Right cardiac atrium (tissue), 5 donors: ENCODE data around the gene MSL1. TPM values are rescaled to one million over a fixed set of nuclear protein-coding genes. Genes with fewer than 3 reads are reported as not detected.

Experiments used
- ATAC-seq, 2 donors: fragments of 200-7000 bp; cut with Tn5 transposase; one replicate each; pipeline versions ENCODE4 v1.8.0 to v1.9.1; 2020; ENCODE audit warnings: moderate library complexity in 2 of 2, mild to moderate bottlenecking in 1 of 2
- DNase-seq, 3 donors: peaks; one replicate each; pipeline ENCODE4 v3.0.0-alpha.2; 2020
- H3K27ac ChIP-seq: one replicate; pipeline ENCODE4 v1.5.1; 2013; ENCODE audit warnings: mild to moderate bottlenecking, low read length, control low read depth, moderate library complexity
- H3K27me3 ChIP-seq: one replicate; pipeline ENCODE4 v1.6.1; 2013; ENCODE audit not compliant: control insufficient read depth, insufficient read depth
- H3K4me1 ChIP-seq: one replicate; pipeline ENCODE4 v1.6.1; 2013; ENCODE audit warnings: low read length; ENCODE audit not compliant: control insufficient read depth, insufficient read depth
- H3K4me3 ChIP-seq: one replicate; pipeline ENCODE4 v1.5.1; 2013; ENCODE audit warnings: low read length, control low read depth
- H3K9me3 ChIP-seq: one replicate; pipeline ENCODE4 v1.6.1; 2013; ENCODE audit warnings: low read length; ENCODE audit not compliant: control insufficient read depth
- WGBS: extraction: QIAGEN DNeasy Blood & Tissue Kit; methylation state at CpG from one replicate; pipeline ENCODE4 v1.1.7; 2013; 5-methylcytosine and 5-hydroxymethylcytosine counted together
- intact Hi-C, 4 donors: fragments of 100-400 bp; cut with DNase I; formaldehyde crosslinking; loops; one replicate each; pipeline versions ENCODE4 v1.11.0 to v1.14.0; 2022 to 2023
- polyA plus RNA-seq: library from polyadenylated mRNA; stranded (reverse); fragments of 200-250 nt; gene quantifications from one replicate; pipeline ENCODE4 v1.2.3, GENCODE V29; 2013
- total RNA-seq, 4 donors: library from RNA; stranded (reverse); fragmentation: NEBNext Ultra II Directional; extraction: Animal tissue kit (Norgen Biotek cat#: 25700); gene quantifications; one replicate each; pipeline ENCODE4 v1.2.1, GENCODE V29; 2021
- donor health status: healthy with polysubstance abuse.
- donor health status: DM: no; HTN: yes; CAD: no.
- donor health status: DM: no; HTN: no; CAD: no.
- donor health status: DM: no; HTN: yes; CAD: no; lungs with severe emphysema.
- donor health status: DM: yes; HTN: yes; CAD: no.

The MSL1 gene
- total and polyA plus RNA-seq, 5 donors, result 44.8 to 57.3 (median 54.4) TPM

GRCh38 chr17:40076591-40076990, 45.2 kb upstream of the MSL1 start:
- Histone ChIP-seq H3K4me3 (no peak overlapping the region), H3K9me3 (no peaks in the 10 kb centered on the region), H3K4me1 (peaks cover 40% of the 10 kb centered on the region), H3K27ac (peak overlapping the region; percentile 37), H3K27me3 (no peaks in the 10 kb centered on the region)
- ATAC-seq, result no peak
- 52% methylated on average over 7 of the region's 7 CpGs for WGBS
- intact Hi-C loops, result no loop called here
- no peak for DNase-seq

- 94% methylated on average over 3 of the region's 3 CpGs for WGBS
- Histone ChIP-seq H3K4me1 (peaks cover 20% of the 10 kb centered on the region), H3K4me3 (no peak overlapping the region), H3K9me3 (no peaks in the 10 kb centered on the region), H3K27me3 (no peaks in the 10 kb centered on the region), H3K27ac (no peak overlapping the region)
- intact Hi-C loops, result no loop called here
- no peak for DNase-seq
- no peak for ATAC-seq
Measured at GRCh38 chr17:40079545-40079944, 42.2 kb upstream of the MSL1 start.

- no peak for ATAC-seq
- peak in 1 of 3 donors; percentile 46 for DNase-seq
- intact Hi-C loops, result loop anchor here in 2 of 4 donors (10.0 kb wide), 2 partner anchors 60 to 70 kb away; partner anchors contain the start of gene CSF3 (in 1 of the 2)
- no peaks in the 10 kb centered on the region for H3K27me3 ChIP-seq
- H3K4me1 ChIP-seq, result no peaks in the 10 kb centered on the region
- 94% methylated on average over 14 of the region's 14 CpGs for WGBS
- no peak overlapping the region for H3K4me3 ChIP-seq
- H3K27ac ChIP-seq, result no peak overlapping the region
- no peaks in the 10 kb centered on the region for H3K9me3 ChIP-seq
Measured at GRCh38 chr17:40084477-40084876, 37.3 kb upstream of the MSL1 start.

- intact Hi-C loops, result loop anchor here in 3 of 4 donors (2.0 to 10.0 kb wide), 4 partner anchors 24 to 72 kb away; partner anchors contain the start of genes CSF3 (in 1 of the 3) and THRA (in 1 of the 3)
- peak overlapping the region; percentile 43 for H3K27ac ChIP-seq
- WGBS, result 48% methylated on average over 17 of the region's 17 CpGs
- H3K27me3 ChIP-seq, result no peaks in the 10 kb centered on the region
- H3K4me3 ChIP-seq, result no peak overlapping the region
- peak in 1 of 2 donors; percentile 40 for ATAC-seq
- H3K9me3 ChIP-seq, result no peaks in the 10 kb centered on the region
- peaks cover 4% of the 10 kb centered on the region for H3K4me1 ChIP-seq
- peak in 2 of 3 donors; percentile 86 to 88 for DNase-seq
Measured at GRCh38 chr17:40086150-40087044, 35.4 kb upstream of the MSL1 start.

GRCh38 chr17:40087049-40087794, 34.5 kb upstream of the MSL1 start:
- ATAC-seq, result no peak
- WGBS, result 77% methylated on average over 6 of the region's 6 CpGs
- Histone ChIP-seq H3K27ac (no peak overlapping the region), H3K27me3 (no peaks in the 10 kb centered on the region), H3K4me3 (no peak overlapping the region), H3K4me1 (peaks cover 4% of the 10 kb centered on the region), H3K9me3 (no peaks in the 10 kb centered on the region)
- intact Hi-C loops, result loop anchor here in 3 of 4 donors (2.0 to 10.0 kb wide), 4 partner anchors 24 to 72 kb away; partner anchors contain the start of genes CSF3 (in 1 of the 3) and THRA (in 1 of the 3)
- DNase-seq, result peak in 1 of 3 donors; percentile 7

- DNase-seq, result peak in 1 of 3 donors; percentile 53
- no peak overlapping the region for H3K4me3 ChIP-seq
- no peak overlapping the region for H3K27ac ChIP-seq
- H3K9me3 ChIP-seq, result no peaks in the 10 kb centered on the region
- intact Hi-C loops, result loop anchor here in 3 of 4 donors (2.0 to 10.0 kb wide), 4 partner anchors 25 to 73 kb away; partner anchors contain the start of genes CSF3 (in 1 of the 3) and THRA (in 1 of the 3)
- H3K4me1 ChIP-seq, result peaks cover 7% of the 10 kb centered on the region
- 88% methylated on average over 28 of the region's 28 CpGs for WGBS
- ATAC-seq, result no peak
- H3K27me3 ChIP-seq, result no peaks in the 10 kb centered on the region
Measured at GRCh38 chr17:40087903-40088718, 33.7 kb upstream of the MSL1 start.

- peaks cover 14% of the 10 kb centered on the region for H3K4me1 ChIP-seq
- intact Hi-C loops, result loop anchor here in 2 of 4 donors (5.0 to 10.0 kb wide), 3 partner anchors 47 to 74 kb away; partner anchors contain the start of gene CSF3 (in 1 of the 2)
- ATAC-seq (no peak), DNase-seq (peak in 2 of 3 donors; percentile 50 to 61)
- no peaks in the 10 kb centered on the region for H3K27me3 ChIP-seq
- peak overlapping the region; percentile 50 for H3K27ac ChIP-seq
- no peak overlapping the region for H3K4me3 ChIP-seq
- no peaks in the 10 kb centered on the region for H3K9me3 ChIP-seq
- 78% methylated on average over 26 of the region's 26 CpGs for WGBS
Measured at GRCh38 chr17:40089077-40089895, 32.5 kb upstream of the MSL1 start.

- WGBS, result 49% methylated on average over 14 of the region's 14 CpGs
- Histone ChIP-seq H3K9me3 (no peaks in the 10 kb centered on the region), H3K4me3 (no peak overlapping the region), H3K4me1 (peaks cover 18% of the 10 kb centered on the region), H3K27me3 (no peaks in the 10 kb centered on the region), H3K27ac (peak overlapping the region; percentile 65)
- ATAC-seq, result peak; percentile 1 to 22
- intact Hi-C loops, result no loop called here
- DNase-seq, result peak in 1 of 3 donors; percentile 84
Measured at GRCh38 chr17:40090237-40091119, 31.3 kb upstream of the MSL1 start.
